Epidermal melanocyte (primary cell): ENCODE measurements around the gene MN1.

ENCODE experiments used
- DNase-seq: peaks from one replicate; pipeline ENCODE4 v3.0.0; 2011; ENCODE audit warnings: low spot score; ENCODE audit not compliant: insufficient read length

The MN1 gene

DNA sequence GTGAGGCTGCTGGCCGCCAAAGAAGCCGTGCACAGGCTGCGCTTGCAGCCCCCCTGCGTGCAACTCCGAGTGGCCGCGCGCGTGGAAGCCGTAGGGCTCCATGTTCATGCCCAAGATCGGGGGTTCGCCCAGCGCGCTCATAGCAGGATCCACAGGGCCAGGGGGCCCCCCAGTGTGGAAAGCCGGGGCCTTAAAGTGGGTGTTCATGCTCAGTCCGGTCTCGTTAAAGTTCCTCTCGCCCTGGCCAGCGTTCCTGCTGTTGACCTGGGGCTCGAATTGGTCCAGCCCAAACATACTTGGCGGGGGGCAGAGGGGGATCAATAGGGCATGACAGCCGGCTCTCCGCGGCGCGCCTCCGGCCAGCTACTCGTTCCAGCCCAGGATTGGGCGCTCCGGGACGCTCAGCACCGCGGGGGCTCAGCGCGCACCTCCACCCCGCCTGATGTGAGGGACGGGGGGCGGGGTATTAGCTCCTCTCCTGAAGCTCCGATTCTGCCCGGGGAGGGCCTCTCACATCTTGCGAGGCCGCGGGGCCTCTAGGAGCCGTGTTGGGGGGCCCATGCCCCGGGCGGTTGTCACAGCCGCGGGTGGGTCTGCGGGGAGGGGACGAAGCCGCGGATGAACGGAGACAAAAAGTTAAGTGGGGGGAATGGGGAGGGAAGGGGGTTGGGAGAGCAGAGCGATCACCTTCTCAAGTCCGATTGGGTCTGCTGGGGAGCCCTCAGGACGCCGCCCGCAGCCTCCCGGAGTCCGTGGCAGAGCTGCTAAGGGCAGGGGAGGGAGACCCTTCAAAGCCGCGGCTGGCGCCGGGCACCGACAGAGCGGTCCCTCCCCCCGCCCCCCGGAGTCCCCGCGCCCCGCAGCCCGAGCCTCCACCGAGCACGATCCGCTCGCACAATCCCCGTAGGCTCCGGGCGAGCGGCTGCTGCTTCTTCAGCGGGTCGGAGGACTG is 1.0 kb downstream of the MN1 start:
- DNase-seq, result no peak

- no peak for DNase-seq
Measured at GRCh38 chr22:27799827-27800249, 1.7 kb downstream of the MN1 start.

DNA sequence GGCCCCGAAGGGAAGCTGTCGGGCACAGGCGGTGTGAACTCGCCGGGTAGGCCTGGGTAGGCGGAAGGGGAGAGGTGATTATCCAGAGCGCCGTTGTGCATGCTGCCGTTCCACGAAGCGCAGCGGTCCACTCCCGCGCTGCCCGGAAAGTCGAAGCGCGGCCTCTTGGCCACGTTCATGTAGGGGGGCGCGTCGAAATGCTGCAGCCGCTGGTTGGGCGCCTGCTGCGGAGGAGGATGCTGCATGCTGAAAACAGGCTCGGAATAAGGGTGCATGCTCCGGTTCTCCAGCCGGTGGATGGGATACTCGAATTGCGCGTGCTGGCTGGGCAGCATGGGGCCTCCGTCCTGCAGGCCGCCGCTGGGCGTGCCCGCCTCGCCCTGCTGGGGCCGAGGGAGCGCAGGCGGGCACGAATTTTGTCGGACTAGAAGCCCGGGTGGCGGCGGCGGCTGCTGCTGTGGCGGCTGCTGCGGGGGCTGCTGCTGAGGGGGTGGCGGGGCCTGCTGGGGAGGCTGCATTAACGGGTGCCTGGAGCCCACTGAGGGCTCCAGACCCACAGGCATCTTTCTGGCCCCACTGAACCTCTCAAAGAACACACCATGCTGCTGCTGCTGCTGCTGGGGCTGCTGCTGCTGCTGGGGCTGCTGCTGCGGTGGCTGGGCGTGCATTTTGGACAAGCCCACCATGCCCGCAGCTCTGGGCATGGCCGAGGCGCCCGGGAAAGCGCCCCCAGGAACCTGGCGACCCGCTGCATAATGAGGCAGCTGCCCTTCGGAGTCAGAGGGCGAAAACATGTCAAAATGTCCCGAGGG is 2.3 kb downstream of the MN1 start:
- no peak for DNase-seq

- no peak for DNase-seq
Measured at GRCh38 chr22:27798511-27799014, 3.0 kb downstream of the MN1 start.

- DNase-seq, result no peak
Measured at GRCh38 chr22:27797520-27798391, 3.8 kb downstream of the MN1 start.

DNA sequence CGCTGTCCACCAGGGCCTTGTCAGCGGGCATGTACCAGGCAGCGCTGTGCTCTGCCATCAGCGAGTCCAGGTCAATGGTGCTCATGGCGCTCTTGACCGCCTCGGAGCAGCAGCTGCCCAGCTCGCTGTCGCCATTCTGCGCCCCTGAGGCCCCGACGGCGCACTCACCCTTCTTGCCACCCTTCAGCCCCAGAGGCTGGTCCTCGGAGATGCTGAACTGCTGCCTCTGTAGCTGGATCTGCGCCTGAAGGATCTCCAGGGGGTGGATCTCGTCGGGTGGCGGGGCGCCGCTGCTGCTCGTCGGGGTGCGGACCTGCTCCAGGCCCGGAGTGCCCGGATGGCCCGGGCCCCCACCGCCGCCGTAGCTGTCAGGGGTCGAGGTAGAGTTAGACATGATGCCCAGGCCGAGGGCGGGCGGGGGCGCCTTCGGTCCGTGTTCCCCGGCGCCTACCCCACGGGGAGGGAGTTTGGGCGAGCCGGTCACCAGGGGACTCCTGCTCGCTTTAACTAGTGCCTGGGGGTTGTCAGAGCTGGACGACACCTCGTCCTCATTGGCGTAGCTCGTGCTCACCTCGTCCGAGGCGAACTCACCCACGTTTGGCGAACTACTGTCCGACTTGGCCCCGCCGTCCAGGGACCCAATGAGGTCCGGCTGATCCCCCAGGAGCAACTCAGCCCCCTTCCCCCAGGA is 4.6 kb downstream of the MN1 start:
- DNase-seq, result no peak

- DNase-seq, result no peak
Measured at GRCh38 chr22:27795696-27796517, 5.6 kb downstream of the MN1 start.

DNA sequence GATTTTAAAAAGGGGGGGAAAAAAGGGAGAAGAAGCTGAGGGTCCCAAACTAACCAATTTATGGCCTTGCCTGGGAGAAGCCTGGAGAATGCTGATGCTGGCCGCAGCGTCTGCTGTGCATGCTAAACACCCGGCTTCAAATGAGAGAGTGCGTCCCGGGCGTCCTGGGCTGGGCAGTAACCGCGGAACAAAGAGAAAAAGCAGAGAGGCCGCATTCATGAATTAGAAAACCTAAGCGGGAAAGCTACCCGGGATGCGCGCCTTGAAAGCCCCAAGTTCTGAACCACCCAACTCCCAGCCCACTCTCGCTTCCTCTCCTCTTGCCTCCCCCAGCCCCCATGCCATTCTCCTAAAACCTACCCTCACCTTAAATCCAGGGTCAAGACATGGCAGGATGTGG is 6.5 kb downstream of the MN1 start:
- no peak for DNase-seq

- DNase-seq, result no peak
Measured at GRCh38 chr22:27794226-27794625, 7.3 kb downstream of the MN1 start.

GRCh38 chr22:27793576-27793975 is 8.0 kb downstream of the MN1 start:
- no peak for DNase-seq

DNA sequence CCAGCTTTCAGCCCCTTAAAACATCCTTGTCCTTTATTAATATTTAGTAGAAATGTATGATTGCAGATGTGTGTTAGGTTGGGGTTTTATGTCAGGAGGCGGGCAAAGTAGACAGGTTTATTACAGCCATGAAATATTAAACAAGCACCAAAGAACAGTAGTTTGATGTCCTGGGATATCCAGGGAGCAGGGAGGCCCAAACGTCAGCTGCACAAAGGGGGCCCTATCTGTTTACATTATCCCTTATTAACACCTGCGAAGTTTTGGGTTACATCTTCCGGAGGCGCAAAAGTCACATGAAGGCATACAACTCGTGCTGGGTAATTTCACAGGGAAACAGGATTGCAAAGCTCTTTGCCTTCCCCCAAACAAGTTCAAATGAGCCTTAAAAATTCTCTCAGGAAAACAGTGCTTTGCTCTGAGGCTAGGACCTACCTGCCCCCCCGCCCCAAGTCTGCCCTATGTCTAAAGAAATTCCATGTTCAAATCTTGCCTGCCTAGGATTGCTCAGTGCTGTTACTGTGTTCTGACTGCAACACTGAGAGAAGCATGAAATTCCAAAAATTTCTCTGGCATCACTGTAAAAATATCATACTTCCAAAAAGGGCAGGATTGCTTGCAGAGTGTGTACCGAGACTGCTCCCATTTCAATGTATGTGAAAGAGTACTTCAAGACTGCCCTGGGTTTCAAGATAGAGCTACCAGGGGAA is 8.9 kb downstream of the MN1 start:
- no peak for DNase-seq

DNA sequence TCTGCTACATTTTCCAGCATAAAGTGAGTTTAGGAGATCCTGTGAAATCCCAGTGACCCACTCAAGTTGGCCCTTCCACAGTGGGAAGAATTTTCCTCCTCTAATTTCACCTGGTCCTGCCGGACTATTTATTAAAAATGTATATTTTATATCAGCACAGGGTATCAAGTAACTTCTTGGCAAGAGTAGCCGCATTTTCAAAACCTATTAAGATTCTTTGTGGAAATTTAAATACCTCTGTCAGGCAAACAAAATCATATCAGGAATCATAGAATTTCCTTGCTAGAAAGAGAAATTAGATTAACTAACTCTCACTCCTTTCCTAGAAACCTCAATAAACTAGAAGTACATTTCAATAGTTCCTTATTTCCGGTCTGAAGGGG is 9.7 kb downstream of the MN1 start:
- no peak for DNase-seq

DNA sequence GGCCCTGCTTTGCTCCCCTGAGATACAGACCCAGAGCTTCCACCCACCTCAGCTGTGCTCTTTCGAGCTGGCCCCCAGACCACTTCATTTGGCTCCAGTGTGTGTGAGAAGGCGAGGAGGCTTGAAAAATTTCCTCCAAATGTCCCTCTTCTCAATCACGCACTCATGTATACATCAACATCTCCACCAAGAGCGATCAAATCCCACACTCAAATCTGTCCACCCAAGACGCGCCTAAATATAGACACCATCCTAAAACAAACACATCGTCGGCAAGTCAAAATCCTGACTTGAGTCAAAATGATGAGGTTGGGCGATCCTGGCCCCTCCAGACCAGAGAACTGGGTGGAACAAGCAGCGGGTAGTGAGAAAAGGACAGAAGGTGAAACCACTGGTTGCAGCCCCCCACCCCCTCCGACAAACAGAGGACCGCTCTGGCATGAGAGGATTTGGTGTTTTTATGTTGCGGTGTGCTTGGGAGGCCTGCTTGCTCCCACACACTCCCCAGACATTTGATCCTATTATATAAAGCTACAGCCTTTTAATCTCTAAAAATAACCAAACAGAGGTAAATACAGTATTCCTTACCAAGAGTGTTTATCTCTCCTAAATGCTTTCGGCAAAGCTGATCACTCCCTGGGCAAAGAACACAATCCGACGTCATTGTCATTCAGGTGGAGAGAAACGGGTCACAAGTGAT is 10.2 kb downstream of the MN1 start:
- DNase-seq, result no peak

DNA sequence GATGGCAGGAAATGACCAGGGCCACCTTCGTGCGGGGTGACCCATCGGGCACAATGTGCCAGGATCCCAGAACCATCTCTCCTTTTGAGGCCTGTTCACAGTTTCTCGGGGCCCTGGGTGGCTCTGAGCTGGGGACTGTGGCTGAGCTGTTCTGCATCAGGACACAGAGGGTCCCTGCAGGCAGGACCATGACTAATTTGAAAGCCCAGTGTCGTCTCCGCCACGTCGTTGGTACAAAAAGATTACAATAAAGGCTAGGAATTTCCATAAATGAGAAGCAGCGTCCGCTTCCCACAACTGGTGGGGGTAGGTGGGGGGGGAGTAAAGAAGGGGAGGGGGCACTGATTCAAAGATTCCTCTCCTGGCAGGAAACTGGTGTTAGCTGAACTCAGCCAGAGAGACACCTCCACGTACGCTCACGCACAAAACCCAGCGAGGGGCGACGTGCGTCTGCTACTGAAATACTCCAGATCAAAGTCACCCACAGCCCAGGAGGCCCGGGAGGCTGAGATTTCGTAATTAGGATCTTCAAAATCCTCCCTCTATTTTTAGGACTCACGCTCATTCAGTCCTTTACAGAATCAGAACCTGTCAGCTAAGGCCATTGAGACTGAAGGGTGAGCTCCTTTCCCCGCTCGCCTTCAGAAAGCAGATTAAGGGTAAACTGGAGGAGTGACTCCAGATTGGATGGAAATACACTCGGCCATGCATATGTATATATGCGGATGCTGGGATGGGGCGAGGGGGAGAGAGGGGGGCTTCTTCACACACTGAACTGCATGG is 11.0 kb downstream of the MN1 start:
- no peak for DNase-seq

DNA sequence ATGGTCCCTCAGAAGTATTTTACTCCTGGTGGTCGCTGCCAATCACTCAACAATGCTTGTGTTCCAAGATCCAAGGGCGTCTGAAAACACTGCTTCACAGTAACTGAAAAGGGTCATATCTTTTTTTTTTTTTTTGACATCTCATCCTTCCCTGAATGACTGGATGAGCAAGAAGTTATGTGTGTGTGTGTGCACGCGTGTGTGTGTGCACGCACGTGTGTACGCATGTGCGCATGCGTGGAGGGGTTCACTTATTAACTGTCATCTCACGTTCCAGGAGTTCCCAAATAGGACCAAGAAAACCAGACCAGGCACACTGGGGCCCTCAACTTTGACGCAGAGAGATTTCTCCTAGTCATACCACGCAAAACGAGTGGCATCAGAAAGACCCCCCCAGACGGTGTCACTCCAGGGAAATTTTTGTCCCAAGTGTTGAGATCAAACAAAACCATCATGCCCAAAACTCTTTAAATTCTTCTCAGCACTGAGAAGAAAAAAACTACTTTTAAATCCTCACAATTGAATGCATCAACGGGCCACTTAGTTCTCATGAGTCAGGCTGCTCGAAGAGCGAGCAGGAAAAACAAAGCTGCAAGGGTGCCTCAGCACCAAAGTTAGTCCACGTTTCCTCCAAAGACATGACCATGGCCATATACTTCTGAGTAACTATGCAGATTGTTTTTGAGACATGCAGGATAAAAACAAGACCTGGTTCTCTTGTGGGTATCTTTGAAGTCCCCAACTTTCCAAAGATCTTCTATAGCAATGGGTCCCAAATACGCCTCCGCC is 12.9 kb downstream of the MN1 start:
- no peak for DNase-seq

- no peak for DNase-seq
Measured at GRCh38 chr22:27786965-27787364, 14.6 kb downstream of the MN1 start.
